Spleen (tissue), 11 donors: Measurements from ENCODE around the gene CYP26C1. TPM values are rescaled to one million over a fixed set of nuclear protein-coding genes. Genes with fewer than 3 reads are reported as not detected.

Experiments used
- DNase-seq: peaks from one replicate; pipeline ENCODE4 v3.0.0-alpha.2; 2020
- H3K27ac ChIP-seq, 8 donors: fragments of 200-600 bp; sonication (generic) in 7 of 8; 1 replicate in 4 of 8; 2 replicates in 4 of 8; pipeline versions ENCODE4 v1.5.0 to v1.8.0; 2016 to 2021; ENCODE audit warnings: inconsistent platforms in 4 of 8, mild to moderate bottlenecking in 4 of 8, moderate library complexity in 1 of 8
- H3K27me3 ChIP-seq, 7 donors: fragments of 200-600 bp; sonication (generic) in 6 of 7; replicated peaks in 1 of 7; 1 replicate in 4 of 7; 2 replicates in 3 of 7; pipeline versions ENCODE4 v1.5.0 to v1.8.0; 2016 to 2021; ENCODE audit warnings: inconsistent platforms in 3 of 7, mild to moderate bottlenecking in 1 of 7
- H3K36me3 ChIP-seq, 6 donors: fragments of 200-600 bp; sonication (generic) in 5 of 6; 1 replicate in 4 of 6; 2 replicates in 2 of 6; pipeline versions ENCODE4 v1.5.0 to v1.8.0; 2016 to 2021; ENCODE audit warnings: inconsistent platforms in 2 of 6
- H3K4me1 ChIP-seq, 6 donors: fragments of 200-600 bp; sonication (generic) in 5 of 6; 1 replicate in 3 of 6; 2 replicates in 3 of 6; pipeline versions ENCODE4 v1.5.0 to v1.8.0; 2016 to 2021; ENCODE audit warnings: inconsistent platforms in 3 of 6
- H3K4me3 ChIP-seq, 8 donors: fragments of 200-600 bp; sonication (generic) in 7 of 8; 1 replicate in 4 of 8; 2 replicates in 4 of 8; pipeline versions ENCODE4 v1.5.0 to v1.8.0; 2016 to 2021; ENCODE audit warnings: inconsistent platforms in 4 of 8, mild to moderate bottlenecking in 4 of 8, moderate library complexity in 2 of 8
- H3K9me3 ChIP-seq, 8 donors: fragments of 200-600 bp; sonication (generic) in 7 of 8; 1 replicate in 4 of 8; 2 replicates in 4 of 8; pipeline versions ENCODE4 v1.5.0 to v1.8.0; 2016 to 2021; ENCODE audit warnings: inconsistent platforms in 4 of 8
- CTCF ChIP-seq, 11 experiments: fragments of 200-600 bp in 7 of 11; fragments of 450-650 bp in 4 of 11; sonication (generic) in 4 of 11; IDR thresholded peaks in 8 of 11; conservative IDR thresholded peaks in 3 of 11; 1 replicate in 7 of 11; 2 replicates in 4 of 11; pipeline versions ENCODE4 v1.4.0 to v1.8.0; 2016 to 2021; ENCODE audit warnings: antibody characterized with exemption in 11 of 11, inconsistent platforms in 4 of 11, mild to moderate bottlenecking in 1 of 11
- POLR2A ChIP-seq, 3 donors: fragments of 450-650 bp; IDR thresholded peaks; one replicate each; pipeline ENCODE4 v1.5.1; 2017; ENCODE audit warnings: antibody characterized with exemption in 3 of 3, mild to moderate bottlenecking in 1 of 3
- POLR2AphosphoS5 ChIP-seq, 3 donors: sonication (generic); formaldehyde crosslinking; IDR thresholded peaks; one replicate each; pipeline ENCODE4 v1.5.1; 2017; ENCODE audit warnings: antibody characterized with exemption in 3 of 3
- WGBS, 5 donors: extraction: QIAGEN DNeasy Blood & Tissue Kit in 3 of 5; methylation state at CpG; one replicate each; pipeline versions ENCODE4 v1.1.5 to v1.1.7; 2013 to 2018; 5-methylcytosine and 5-hydroxymethylcytosine counted together
- intact Hi-C: fragments of 100-400 bp; cut with DNase I; formaldehyde crosslinking; loops from one replicate; pipeline ENCODE4 v1.15.0; 2023; ENCODE audit warnings: low total_unique reads
- polyA plus RNA-seq, 3 donors: library from polyadenylated mRNA; stranded (reverse); fragments of 200-250 nt; gene quantifications; one replicate each; pipeline ENCODE4 v1.2.1, GENCODE V29; 2013
- total RNA-seq, 7 donors: library from RNA; depleted of rRNA in 3 of 7; stranded (reverse); fragments of >200 nt in 3 of 7; fragmentation: NEBNext Ultra II Directional in 4 of 7; extraction: Animal tissue kit (Norgen Biotek cat#: 25700) in 4 of 7; gene quantifications; one replicate each; pipeline versions ENCODE4 v1.1.0 to v1.2.1, GENCODE V29; 2016 to 2021
- donor health status: healthy with polysubstance abuse.
- donor health status: DM: no; HTN: no; CAD: no; lungs with moderate emphysema.
- donor health status: DM: no; HTN: no; CAD: no.
- donor health status: Bipolar disorder and iron deficiency.
- donor health status: healthy.
- donor health status: DM: no; HTN: no; CAD: no.
- donor health status: DM: yes; HTN: yes; CAD: no.

CYP26C1 gene
- total and polyA plus RNA-seq, 10 donors = 0.04 to 1.3 (median 0.39) TPM

- Histone ChIP-seq H3K27ac (no peak overlapping the region), H3K9me3 (no peaks in the 10 kb centered on the region), H3K27me3 (peaks cover 0 to 12% (median 0%) of the 10 kb centered on the region in 7 donors), H3K4me1 (no peaks in the 10 kb centered on the region), H3K36me3 (no peaks in the 10 kb centered on the region), H3K4me3 (no peak overlapping the region)
- TF ChIP-seq POLR2A (IDR thresholded peaks at IDR 0.05) (no peak), CTCF (IDR thresholded peaks at IDR 0.05 in 8 of 11, conservative IDR thresholded peaks at IDR 0.05 in 3 of 11) (no peak), POLR2AphosphoS5 (IDR thresholded peaks at IDR 0.05) (no peak)
- intact Hi-C loops = no loop called here
- DNase-seq = no peak
- 82 to 90% (median 87%) methylated on average over 3 of the region's 3 CpGs for WGBS, 5 donors
These were observed 27.2 kb downstream of the CYP26C1 start for GRCh38 chr10:93087846-93088245.

- DNase-seq = no peak
- no peak overlapping the region for H3K27ac ChIP-seq
- H3K27me3 ChIP-seq = peaks cover 0 to 12% (median 0%) of the 10 kb centered on the region in 7 donors
- intact Hi-C loops = no loop called here
- H3K36me3 ChIP-seq = no peaks in the 10 kb centered on the region
- H3K4me1 ChIP-seq = no peaks in the 10 kb centered on the region
- WGBS, 5 donors = 75 to 84% (median 84%) methylated on average over 4 of the region's 4 CpGs
- no peak for TF ChIP-seq POLR2A (IDR thresholded peaks at IDR 0.05)
- TF ChIP-seq POLR2AphosphoS5 (IDR thresholded peaks at IDR 0.05) = no peak
- TF ChIP-seq CTCF (IDR thresholded peaks at IDR 0.05 in 8 of 11, conservative IDR thresholded peaks at IDR 0.05 in 3 of 11) = no peak
- no peak overlapping the region for H3K4me3 ChIP-seq
- no peaks in the 10 kb centered on the region for H3K9me3 ChIP-seq
These were observed 27.9 kb downstream of the CYP26C1 start for GRCh38 chr10:93088466-93088865.

GRCh38 chr10:93090619-93091018 lies 30.0 kb downstream of the CYP26C1 start:
- TF ChIP-seq POLR2A (IDR thresholded peaks at IDR 0.05) (no peak), CTCF (IDR thresholded peaks at IDR 0.05 in 8 of 11, conservative IDR thresholded peaks at IDR 0.05 in 3 of 11) (no peak), POLR2AphosphoS5 (IDR thresholded peaks at IDR 0.05) (no peak)
- intact Hi-C loops = no loop called here
- no peaks in the 10 kb centered on the region for H3K36me3 ChIP-seq
- 37 to 80% (median 58%) methylated on average over 2 of the region's 2 CpGs for WGBS, 5 donors
- no peak for DNase-seq
- H3K9me3 ChIP-seq = no peaks in the 10 kb centered on the region
- H3K4me3 ChIP-seq = no peak overlapping the region
- H3K27ac ChIP-seq = no peak overlapping the region
- peaks cover 0 to 12% (median 0%) of the 10 kb centered on the region in 7 donors for H3K27me3 ChIP-seq
- H3K4me1 ChIP-seq = no peaks in the 10 kb centered on the region

- Histone ChIP-seq H3K4me1 (no peaks in the 10 kb centered on the region), H3K27me3 (peaks cover 0 to 12% (median 0%) of the 10 kb centered on the region in 7 donors), H3K4me3 (no peak overlapping the region), H3K27ac (no peak overlapping the region), H3K36me3 (no peaks in the 10 kb centered on the region), H3K9me3 (no peaks in the 10 kb centered on the region)
- no peak for DNase-seq
- intact Hi-C loops = no loop called here
- TF ChIP-seq POLR2AphosphoS5 (IDR thresholded peaks at IDR 0.05) (no peak), POLR2A (IDR thresholded peaks at IDR 0.05) (no peak), CTCF (IDR thresholded peaks at IDR 0.05 in 8 of 11, conservative IDR thresholded peaks at IDR 0.05 in 3 of 11) (no peak)
- WGBS, 5 donors = 89 to 96% (median 91%) methylated on average over 3 of the region's 3 CpGs
These were observed 31.4 kb downstream of the CYP26C1 start for GRCh38 chr10:93091960-93092359.
